ENCODE results near the gene SELENOM.

The SELENOM gene

DNA sequence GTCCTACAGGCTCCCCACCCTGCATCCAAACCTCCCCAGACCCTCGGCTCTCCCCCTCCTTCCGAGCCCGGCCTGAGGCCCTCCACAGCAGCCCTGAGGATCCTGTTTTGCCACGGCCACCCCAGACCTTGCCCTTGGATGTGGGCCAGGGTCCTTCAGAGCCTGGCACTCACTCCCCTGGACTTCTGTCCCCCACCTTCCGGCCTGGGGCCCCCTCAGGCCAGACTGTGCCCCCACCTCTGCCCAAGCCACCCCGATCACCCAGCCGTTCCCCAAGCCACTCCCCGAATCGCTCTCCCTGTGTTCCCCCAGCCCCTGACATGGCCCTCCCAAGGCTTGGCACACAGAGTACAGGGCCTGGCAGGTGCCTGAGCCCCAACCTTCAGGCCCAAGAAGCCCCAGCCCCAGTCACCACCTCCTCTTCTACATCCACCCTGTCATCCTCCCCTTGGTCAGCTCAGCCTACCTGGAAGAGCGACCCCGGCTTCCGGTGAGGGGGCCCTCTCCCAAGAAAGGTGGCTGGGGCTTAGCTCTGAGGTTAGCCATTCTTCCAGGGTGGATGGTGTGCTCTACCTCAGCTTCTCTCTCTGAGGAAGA, 18.3 kb upstream of the SELENOM start:
- H3K36me3 ChIP-seq, result no peaks in the 10 kb centered on the region
- no peak for TF ChIP-seq Cebpa-rat (IDR thresholded peaks at IDR 0.05)
- H3K9ac ChIP-seq, result peak overlapping the region in 2 of 11 experiments; percentile 8 to 10; a peak in 1 of 22 replicates
- no peaks in the 10 kb centered on the region for H3K9me3 ChIP-seq (replicated peaks in 1 of 11)
- H3K4me2 ChIP-seq, result peak overlapping the region in 8 of 11 experiments; percentile 57 to 82 (median 69); a peak in 16 of 22 replicates
- H3K4me1 ChIP-seq, result peaks cover 4 to 25% (median 22%) of the 10 kb centered on the region in 10 experiments; a peak in 17 of 20 replicates
- H3K4me3 ChIP-seq, result no peak overlapping the region
- H4K20me1 ChIP-seq, result no peaks in the 10 kb centered on the region
- no peaks in the 10 kb centered on the region for H3K27me3 ChIP-seq
- no peak overlapping the region for H3K27ac ChIP-seq

DNA sequence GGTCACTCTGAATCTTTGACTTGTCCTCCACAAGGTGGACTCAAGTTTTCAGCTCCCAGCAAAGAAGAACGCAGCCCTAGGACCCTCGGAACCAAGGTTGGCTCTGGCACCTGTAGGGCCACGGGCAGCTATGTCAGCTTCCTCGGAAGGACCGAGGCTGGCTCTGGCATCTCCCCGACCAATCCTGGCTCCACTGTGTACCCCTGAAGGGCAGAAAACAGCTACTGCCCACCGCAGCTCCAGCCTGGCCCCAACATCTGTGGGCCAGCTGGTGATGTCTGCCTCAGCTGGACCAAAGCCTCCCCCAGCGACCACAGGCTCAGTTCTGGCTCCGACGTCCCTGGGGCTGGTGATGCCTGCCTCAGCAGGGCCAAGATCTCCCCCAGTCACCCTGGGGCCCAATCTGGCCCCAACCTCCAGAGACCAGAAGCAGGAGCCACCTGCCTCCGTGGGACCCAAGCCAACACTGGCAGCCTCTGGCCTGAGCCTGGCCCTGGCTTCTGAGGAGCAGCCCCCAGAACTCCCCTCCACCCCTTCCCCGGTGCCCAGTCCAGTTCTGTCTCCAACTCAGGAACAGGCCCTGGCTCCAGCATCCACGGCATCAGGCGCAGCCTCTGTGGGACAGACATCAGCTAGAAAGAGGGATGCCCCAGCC, 17.6 kb upstream of the SELENOM start:
- Histone ChIP-seq H3K27me3 (no peaks in the 10 kb centered on the region), H3K4me3 (no peak overlapping the region), H3K9me3 (replicated peaks in 1 of 11) (no peaks in the 10 kb centered on the region), H3K9ac (peak overlapping the region in 2 of 11 experiments; percentile 8 to 10; a peak in 1 of 22 replicates), H4K20me1 (no peaks in the 10 kb centered on the region), H3K27ac (no peak overlapping the region), H3K4me2 (peak overlapping the region in 3 of 11 experiments; percentile 69 to 82 (median 73); a peak in 4 of 22 replicates), H3K36me3 (no peaks in the 10 kb centered on the region), H3K4me1 (peaks cover 4 to 31% (median 26%) of the 10 kb centered on the region in 10 experiments; a peak in 17 of 20 replicates)
- no peak for TF ChIP-seq Cebpa-rat (IDR thresholded peaks at IDR 0.05)

- no peak overlapping the region for H3K4me2 ChIP-seq
- no peaks in the 10 kb centered on the region for H3K9me3 ChIP-seq (replicated peaks in 1 of 11)
- no peak overlapping the region for H3K4me3 ChIP-seq
- peaks cover 4 to 38% (median 28%) of the 10 kb centered on the region in 10 experiments; a peak in 17 of 20 replicates for H3K4me1 ChIP-seq
- H3K27ac ChIP-seq, result no peak overlapping the region
- H3K9ac ChIP-seq, result 0 out of 22 replicates have a peak overlapping the region, but pooled peaks of 1 of the 11 experiments have one; percentile 7
- TF ChIP-seq Cebpa-rat (IDR thresholded peaks at IDR 0.05), result no peak
- no peaks in the 10 kb centered on the region for H3K36me3 ChIP-seq
- H3K27me3 ChIP-seq, result no peaks in the 10 kb centered on the region
- H4K20me1 ChIP-seq, result no peaks in the 10 kb centered on the region
Measured at GRCh38 chr22:31124290-31124689, 16.9 kb upstream of the SELENOM start.

GRCh38 chr22:31123292-31123602, 15.9 kb upstream of the SELENOM start:
- Histone ChIP-seq H4K20me1 (no peaks in the 10 kb centered on the region), H3K36me3 (no peaks in the 10 kb centered on the region), H3K9ac (no peak overlapping the region), H3K4me1 (peaks cover 4 to 44% (median 32%) of the 10 kb centered on the region in 10 experiments; a peak in 17 of 20 replicates), H3K27ac (no peak overlapping the region), H3K4me2 (peak overlapping the region in 1 of 11 experiments; percentile 18; a peak in 2 of 22 replicates), H3K27me3 (no peaks in the 10 kb centered on the region), H3K9me3 (replicated peaks in 1 of 11) (no peaks in the 10 kb centered on the region), H3K4me3 (no peak overlapping the region)
- TF ChIP-seq Cebpa-rat (IDR thresholded peaks at IDR 0.05), result no peak

DNA sequence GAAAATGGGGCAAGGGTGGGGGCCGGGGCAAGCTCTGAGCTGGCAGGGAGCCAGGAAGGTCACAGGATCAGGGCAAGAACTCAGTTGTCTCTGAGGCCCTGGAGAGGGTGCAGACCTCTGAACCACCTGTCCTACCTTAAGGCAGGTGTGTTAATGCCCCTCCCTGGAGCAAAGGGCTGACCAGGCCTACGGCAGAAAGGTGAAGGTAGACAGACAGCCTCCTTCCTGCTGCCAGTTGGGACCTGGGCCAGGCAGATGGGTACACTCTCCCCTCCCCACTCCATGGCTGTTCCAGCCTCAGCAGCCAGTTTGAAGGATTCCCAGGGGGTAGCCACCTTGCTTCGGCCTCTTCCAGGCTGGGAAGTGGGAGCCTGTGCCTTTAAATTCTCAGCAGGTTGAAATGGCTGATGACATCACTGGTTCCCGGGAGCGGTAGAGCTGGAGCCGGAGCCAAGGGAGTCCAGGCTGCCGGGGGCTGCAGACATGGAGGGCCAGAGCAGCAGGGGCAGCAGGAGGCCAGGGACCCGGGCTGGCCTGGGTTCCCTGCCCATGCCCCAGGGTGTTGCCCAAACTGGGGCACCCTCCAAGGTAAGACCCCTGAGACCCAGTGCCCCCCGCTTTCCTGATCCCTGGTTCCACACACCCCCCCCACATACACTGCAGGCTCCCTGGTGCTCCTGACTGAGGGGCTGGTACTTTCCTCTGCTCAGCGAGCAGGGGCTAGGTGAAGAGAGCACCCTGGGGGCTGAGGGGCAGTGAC, 15.3 kb upstream of the SELENOM start, which contains the start of gene INPP5J:
TSS of gene INPP5J (plus strand) at position 435 of the 760 bp plus-strand sequence. CDS start at position 484, 49 bp downstream.
- Histone ChIP-seq H3K4me1 (peaks cover 4 to 44% (median 32%) of the 10 kb centered on the region in 10 experiments; a peak in 17 of 20 replicates), H3K4me2 (peak within 1 kb of the TSS in 4 of 11 experiments; percentile 4 to 29 (median 20); a peak in 5 of 22 replicates), H3K4me3 (no peak within 1 kb of the TSS), H4K20me1 (no peaks in the 10 kb centered on the region), H3K9me3 (replicated peaks in 1 of 11) (no peaks in the 10 kb centered on the region), H3K36me3 (no peaks in the 10 kb centered on the region), H3K27me3 (no peaks in the 10 kb centered on the region), H3K27ac (no peak within 1 kb of the TSS), H3K9ac (no peak within 1 kb of the TSS)
- TF ChIP-seq Cebpa-rat (IDR thresholded peaks at IDR 0.05), result no peak

GRCh38 chr22:31122196-31122531, 14.8 kb upstream of the SELENOM start:
- Histone ChIP-seq H3K4me3 (no peak overlapping the region), H3K4me1 (peaks cover 2 to 44% (median 31%) of the 10 kb centered on the region in 10 experiments; a peak in 17 of 20 replicates), H3K27me3 (no peaks in the 10 kb centered on the region), H4K20me1 (no peaks in the 10 kb centered on the region), H3K27ac (no peak overlapping the region), H3K4me2 (no peak overlapping the region), H3K9me3 (replicated peaks in 1 of 11) (no peaks in the 10 kb centered on the region), H3K36me3 (no peaks in the 10 kb centered on the region), H3K9ac (no peak overlapping the region)
- no peak for TF ChIP-seq Cebpa-rat (IDR thresholded peaks at IDR 0.05)

- Histone ChIP-seq H3K4me3 (no peak overlapping the region), H3K4me1 (peaks cover 0 to 39% (median 24%) of the 10 kb centered on the region in 10 experiments; a peak in 17 of 20 replicates), H3K36me3 (no peaks in the 10 kb centered on the region), H4K20me1 (no peaks in the 10 kb centered on the region), H3K9me3 (replicated peaks in 1 of 11) (no peaks in the 10 kb centered on the region), H3K27me3 (no peaks in the 10 kb centered on the region), H3K27ac (no peak overlapping the region), H3K4me2 (no peak overlapping the region), H3K9ac (no peak overlapping the region)
- no peak for TF ChIP-seq Cebpa-rat (IDR thresholded peaks at IDR 0.05)
Measured at GRCh38 chr22:31121403-31121802, 14.0 kb upstream of the SELENOM start.

DNA sequence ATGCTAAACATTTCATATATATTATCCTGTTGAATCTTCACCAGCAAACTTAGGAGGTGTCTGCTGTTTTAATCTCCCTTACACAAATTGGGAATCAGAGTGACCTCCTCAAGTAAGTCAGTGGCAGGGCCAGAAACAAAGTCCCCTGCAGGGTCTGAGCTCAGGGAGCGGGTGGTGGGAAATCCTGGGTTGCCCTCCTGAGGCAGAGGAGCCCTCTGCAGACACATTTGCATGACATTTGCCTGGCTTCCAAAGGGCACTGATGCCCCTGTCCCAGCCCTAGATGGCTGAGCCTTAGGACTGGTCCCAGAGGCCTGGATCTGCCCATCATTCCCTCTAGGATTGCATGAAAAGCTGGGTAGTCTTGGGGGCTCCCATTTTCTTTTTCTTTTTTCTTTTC, 13.3 kb upstream of the SELENOM start:
- peak overlapping the region in 4 of 11 experiments; percentile 5 to 24 (median 16); a peak in 3 of 22 replicates for H3K4me2 ChIP-seq
- H3K36me3 ChIP-seq, result no peaks in the 10 kb centered on the region

DNA sequence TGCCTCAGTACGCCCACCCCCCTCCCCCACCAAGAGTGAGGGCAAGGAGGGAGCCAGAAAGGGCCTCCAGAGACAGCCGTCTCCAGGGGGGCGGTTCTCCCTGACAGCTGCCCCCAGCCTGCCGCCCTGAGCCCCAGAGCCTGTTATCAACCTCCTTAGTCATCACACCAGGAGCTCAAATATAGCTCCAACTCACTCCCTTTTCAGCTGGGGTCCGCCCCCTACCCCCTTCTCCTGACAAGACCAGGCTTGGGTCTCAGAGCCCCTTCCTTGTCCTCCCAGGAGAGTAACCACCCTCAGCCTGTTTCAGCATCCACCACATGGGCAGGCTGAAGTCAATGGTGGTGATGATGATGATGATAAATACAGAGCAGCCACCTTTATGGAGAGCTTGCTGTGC, 12.9 kb upstream of the SELENOM start:
- Histone ChIP-seq H4K20me1 (no peaks in the 10 kb centered on the region), H3K9ac (no peak overlapping the region), H3K9me3 (replicated peaks in 1 of 11) (no peaks in the 10 kb centered on the region), H3K36me3 (no peaks in the 10 kb centered on the region), H3K4me1 (peaks cover 0 to 27% (median 12%) of the 10 kb centered on the region in 10 experiments; a peak in 12 of 20 replicates), H3K27me3 (no peaks in the 10 kb centered on the region), H3K4me3 (no peak overlapping the region), H3K4me2 (peak overlapping the region in 5 of 11 experiments; percentile 5 to 24 (median 9); a peak in 3 of 22 replicates), H3K27ac (no peak overlapping the region)
- no peak for TF ChIP-seq Cebpa-rat (IDR thresholded peaks at IDR 0.05)

More for the DNA sequence above, 13.3 kb upstream of the SELENOM start:
- peaks cover 0 to 31% (median 16%) of the 10 kb centered on the region in 10 experiments; a peak in 13 of 20 replicates for H3K4me1 ChIP-seq
- no peaks in the 10 kb centered on the region for H3K9me3 ChIP-seq (replicated peaks in 1 of 11)
- H3K27ac ChIP-seq, result no peak overlapping the region
- no peak overlapping the region for H3K9ac ChIP-seq
- no peaks in the 10 kb centered on the region for H3K27me3 ChIP-seq
- H4K20me1 ChIP-seq, result no peaks in the 10 kb centered on the region
- no peak for TF ChIP-seq Cebpa-rat (IDR thresholded peaks at IDR 0.05)
- no peak overlapping the region for H3K4me3 ChIP-seq
